Gastrocnemius medialis (tissue), 4 donors: Measurements from ENCODE around the gene SLC25A1. TPM values are rescaled to one million over a fixed set of nuclear protein-coding genes. Genes with fewer than 3 reads are reported as not detected.
A peak's percentile ranks its signal among the peaks of the same experiment; 100 is the strongest.

Experiments
- ATAC-seq, 2 donors: fragments of 150-250 bp; one replicate each; pipeline ENCODE4 v1.9.1; 2016
- DNase-seq, 2 donors: peaks; one replicate each; pipeline ENCODE4 v3.0.0-alpha.2; 2019
- H3K27ac ChIP-seq, 4 donors: fragments of 200-600 bp; sonication (generic); 1 replicate in 1 of 4; 2 replicates in 3 of 4; pipeline ENCODE4 v1.5.1; 2016 to 2018; ENCODE audit warnings: mild to moderate bottlenecking in 2 of 4, moderate library complexity in 1 of 4
- H3K27me3 ChIP-seq, 3 donors: fragments of 200-600 bp; sonication (generic) in 2 of 3; 1 replicate in 1 of 3; 2 replicates in 2 of 3; pipeline versions ENCODE4 v1.5.1 to v1.6.0; 2016 to 2019; ENCODE audit warnings: mild to moderate bottlenecking in 1 of 3, moderate library complexity in 1 of 3
- H3K36me3 ChIP-seq, 2 donors: fragments of 200-600 bp; sonication (generic) in 1 of 2; one replicate each; pipeline ENCODE4 v1.5.1; 2017 to 2018
- H3K4me1 ChIP-seq, 2 donors: fragments of 200-600 bp; sonication (generic) in 1 of 2; one replicate each; pipeline ENCODE4 v1.5.1; 2016 to 2017; ENCODE audit warnings: mild to moderate bottlenecking in 2 of 2
- H3K4me3 ChIP-seq, 4 donors: fragments of 200-600 bp; sonication (generic) in 3 of 4; 1 replicate in 1 of 4; 2 replicates in 3 of 4; pipeline ENCODE4 v1.5.1; 2016 to 2019; ENCODE audit warnings: mild to moderate bottlenecking in 2 of 4
- H3K9me3 ChIP-seq, 3 donors: fragments of 200-600 bp; sonication (generic) in 2 of 3; 1 replicate in 1 of 3; 2 replicates in 2 of 3; pipeline ENCODE4 v1.5.1; 2016 to 2019
- POLR2A ChIP-seq, 2 donors: fragments of 450-650 bp; IDR thresholded peaks; one replicate each; pipeline ENCODE4 v1.6.1; 2017; ENCODE audit warnings: antibody characterized with exemption in 2 of 2, mild to moderate bottlenecking in 2 of 2, moderate library complexity in 2 of 2
- in situ Hi-C, 4 donors: fragments of 200-750 bp; cut with MboI; loops; one replicate each; pipeline versions ENCODE4 v1.15.0 to v1.8.0; 2017; ENCODE audit warnings: low sequenced_read_pairs in 4 of 4
- intact Hi-C: fragments of 100-400 bp; cut with DNase I; formaldehyde crosslinking; loops from one replicate; pipeline ENCODE4 v1.15.1; 2023; ENCODE audit warnings: low total_unique reads
- total RNA-seq, 4 donors: library from RNA; depleted of rRNA; stranded (reverse); fragments of >200 nt; gene quantifications; one replicate each; pipeline versions ENCODE4 v1.1.0 to v1.2.3, GENCODE V29; 2016
- TF ChIP-seq, protein P1 (sequence below), 5 experiments: fragments of 450-650 bp in 3 of 5; fragments of 200-600 bp in 2 of 5; sonication (generic) in 2 of 5; IDR thresholded peaks in 4 of 5; conservative IDR thresholded peaks in 1 of 5; 1 replicate in 4 of 5; 2 replicates in 1 of 5; pipeline ENCODE4 v1.5.1; 2016 to 2019; ENCODE audit warnings: antibody characterized with exemption in 5 of 5, mild to moderate bottlenecking in 3 of 5, moderate library complexity in 3 of 5

The SLC25A1 gene
- total RNA-seq, 4 donors from 2014 or later, result 10.5 to 16.6 (median 13.5) TPM

DNA sequence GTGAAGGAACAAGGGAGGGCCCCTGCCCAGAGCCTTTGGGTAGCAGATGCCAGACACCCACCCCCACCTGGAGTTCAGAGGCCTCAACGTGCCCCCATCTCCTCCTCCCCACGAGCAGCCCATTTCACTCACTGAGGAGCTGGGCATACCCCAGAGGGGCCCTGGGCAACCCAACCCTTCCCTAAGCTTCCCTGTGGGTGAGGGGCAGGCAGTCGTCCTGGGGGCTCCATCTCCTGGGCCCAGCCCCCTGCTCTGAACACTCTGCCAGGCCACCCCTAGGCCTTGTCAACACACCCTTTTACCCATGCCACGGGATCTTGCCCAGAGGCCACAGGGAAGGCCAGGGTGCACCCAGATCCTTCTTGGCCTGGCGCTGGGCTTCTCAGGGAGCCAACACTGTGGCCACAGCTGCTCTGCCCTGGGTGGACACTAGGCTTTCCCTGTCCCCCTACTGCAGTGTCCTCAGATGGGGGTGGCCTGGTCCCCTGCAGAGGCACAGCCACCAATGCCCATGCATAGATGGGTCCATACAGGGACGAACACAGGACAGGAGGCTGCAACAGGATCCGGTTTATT lies 3.4 kb downstream of the SLC25A1 start:
- H3K36me3 ChIP-seq, result peaks cover 0 to 10% of the 10 kb centered on the region in 2 donors
- H3K27me3 ChIP-seq, result no peaks in the 10 kb centered on the region
- intact Hi-C loops, result loop anchor here (5.0 kb wide), 1 partner anchor 257 kb away; the partner anchor contains the start of genes HIRA and MRPL40
- no peak for ATAC-seq
- H3K4me3 ChIP-seq, result no peak overlapping the region
- H3K27ac ChIP-seq, result peak overlapping the region; percentile 92 to 97 (median 93)
- in situ Hi-C loops, result loop anchor here in 1 of 4 donors (25.0 kb wide), 1 partner anchor 287 kb away; no protein-coding TSS in a partner anchor
- no peak for DNase-seq
- H3K9me3 ChIP-seq, result no peaks in the 10 kb centered on the region
- TF ChIP-seq POLR2A (IDR thresholded peaks at IDR 0.05), result no peak
- TF ChIP-seq, protein P1, sequence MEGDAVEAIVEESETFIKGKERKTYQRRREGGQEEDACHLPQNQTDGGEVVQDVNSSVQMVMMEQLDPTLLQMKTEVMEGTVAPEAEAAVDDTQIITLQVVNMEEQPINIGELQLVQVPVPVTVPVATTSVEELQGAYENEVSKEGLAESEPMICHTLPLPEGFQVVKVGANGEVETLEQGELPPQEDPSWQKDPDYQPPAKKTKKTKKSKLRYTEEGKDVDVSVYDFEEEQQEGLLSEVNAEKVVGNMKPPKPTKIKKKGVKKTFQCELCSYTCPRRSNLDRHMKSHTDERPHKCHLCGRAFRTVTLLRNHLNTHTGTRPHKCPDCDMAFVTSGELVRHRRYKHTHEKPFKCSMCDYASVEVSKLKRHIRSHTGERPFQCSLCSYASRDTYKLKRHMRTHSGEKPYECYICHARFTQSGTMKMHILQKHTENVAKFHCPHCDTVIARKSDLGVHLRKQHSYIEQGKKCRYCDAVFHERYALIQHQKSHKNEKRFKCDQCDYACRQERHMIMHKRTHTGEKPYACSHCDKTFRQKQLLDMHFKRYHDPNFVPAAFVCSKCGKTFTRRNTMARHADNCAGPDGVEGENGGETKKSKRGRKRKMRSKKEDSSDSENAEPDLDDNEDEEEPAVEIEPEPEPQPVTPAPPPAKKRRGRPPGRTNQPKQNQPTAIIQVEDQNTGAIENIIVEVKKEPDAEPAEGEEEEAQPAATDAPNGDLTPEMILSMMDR (IDR thresholded peaks at IDR 0.05 in 4 of 5, conservative IDR thresholded peaks at IDR 0.05 in 1 of 5), result no peak
- H3K4me1 ChIP-seq, result peaks cover 43 to 55% of the 10 kb centered on the region in 2 donors

DNA sequence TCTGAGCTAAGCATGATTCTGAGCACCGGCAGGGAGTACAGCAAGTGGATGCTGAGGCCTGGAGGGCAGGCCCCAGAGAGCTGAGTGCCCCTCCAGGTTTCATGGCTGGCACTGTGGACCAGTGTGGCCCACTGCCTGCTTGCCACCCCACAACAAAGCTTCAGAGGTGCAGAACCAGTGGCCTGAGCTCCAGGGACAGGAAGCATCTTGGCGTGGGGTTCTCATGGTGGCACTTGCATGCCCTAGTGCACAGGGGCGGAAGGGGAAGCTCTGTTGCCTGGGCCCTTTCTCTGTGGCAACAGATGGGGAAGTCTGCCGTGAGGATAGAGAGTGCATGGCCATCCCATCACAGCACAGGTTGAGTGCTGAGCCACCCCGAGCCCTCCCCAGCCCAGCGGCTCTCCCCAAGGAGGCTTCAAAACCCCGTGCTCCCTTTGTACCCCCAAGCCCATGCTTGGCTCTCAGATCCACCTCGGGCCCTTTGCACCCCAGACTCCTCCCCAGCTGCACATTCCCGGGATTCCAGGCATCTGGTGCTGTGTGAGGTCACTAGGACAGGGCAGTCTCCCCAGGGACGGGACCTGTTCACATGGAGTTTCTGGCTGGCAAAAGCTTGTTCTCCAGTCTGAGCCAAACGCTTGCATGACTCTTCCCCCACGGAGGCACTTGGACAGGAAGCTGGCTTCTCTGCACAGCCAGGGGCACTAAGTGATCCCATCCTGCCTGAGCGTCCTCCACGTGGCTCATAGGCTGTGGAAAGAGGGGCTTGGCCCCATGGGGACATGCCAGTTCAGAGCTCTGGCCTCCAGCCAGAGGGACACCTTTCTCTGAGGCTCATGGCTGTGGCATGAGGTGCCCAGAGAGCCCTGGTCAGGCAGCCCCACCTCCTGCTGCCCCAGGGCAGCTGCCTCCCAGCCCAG lies 4.2 kb downstream of the SLC25A1 start:
- in situ Hi-C loops (loop anchor here in 1 of 4 donors (25.0 kb wide), 1 partner anchor 288 kb away; no protein-coding TSS in a partner anchor), intact Hi-C loops (loop anchor here (5.0 kb wide), 1 partner anchor 258 kb away; the partner anchor contains the start of genes HIRA and MRPL40)
- no peak for ATAC-seq
- peak in 1 of 2 donors; percentile 81 for DNase-seq
- no peak for TF ChIP-seq POLR2A (IDR thresholded peaks at IDR 0.05)
- TF ChIP-seq, protein P1 (IDR thresholded peaks at IDR 0.05 in 4 of 5, conservative IDR thresholded peaks at IDR 0.05 in 1 of 5), result no peak
- Histone ChIP-seq H3K27me3 (peaks cover 0 to 3% (median 3%) of the 10 kb centered on the region in 3 donors), H3K4me1 (peaks cover 46 to 63% of the 10 kb centered on the region in 2 donors), H3K36me3 (peaks cover 0 to 9% of the 10 kb centered on the region in 2 donors), H3K4me3 (no peak overlapping the region), H3K27ac (peak overlapping the region; percentile 92 to 97 (median 93)), H3K9me3 (no peaks in the 10 kb centered on the region)

DNA sequence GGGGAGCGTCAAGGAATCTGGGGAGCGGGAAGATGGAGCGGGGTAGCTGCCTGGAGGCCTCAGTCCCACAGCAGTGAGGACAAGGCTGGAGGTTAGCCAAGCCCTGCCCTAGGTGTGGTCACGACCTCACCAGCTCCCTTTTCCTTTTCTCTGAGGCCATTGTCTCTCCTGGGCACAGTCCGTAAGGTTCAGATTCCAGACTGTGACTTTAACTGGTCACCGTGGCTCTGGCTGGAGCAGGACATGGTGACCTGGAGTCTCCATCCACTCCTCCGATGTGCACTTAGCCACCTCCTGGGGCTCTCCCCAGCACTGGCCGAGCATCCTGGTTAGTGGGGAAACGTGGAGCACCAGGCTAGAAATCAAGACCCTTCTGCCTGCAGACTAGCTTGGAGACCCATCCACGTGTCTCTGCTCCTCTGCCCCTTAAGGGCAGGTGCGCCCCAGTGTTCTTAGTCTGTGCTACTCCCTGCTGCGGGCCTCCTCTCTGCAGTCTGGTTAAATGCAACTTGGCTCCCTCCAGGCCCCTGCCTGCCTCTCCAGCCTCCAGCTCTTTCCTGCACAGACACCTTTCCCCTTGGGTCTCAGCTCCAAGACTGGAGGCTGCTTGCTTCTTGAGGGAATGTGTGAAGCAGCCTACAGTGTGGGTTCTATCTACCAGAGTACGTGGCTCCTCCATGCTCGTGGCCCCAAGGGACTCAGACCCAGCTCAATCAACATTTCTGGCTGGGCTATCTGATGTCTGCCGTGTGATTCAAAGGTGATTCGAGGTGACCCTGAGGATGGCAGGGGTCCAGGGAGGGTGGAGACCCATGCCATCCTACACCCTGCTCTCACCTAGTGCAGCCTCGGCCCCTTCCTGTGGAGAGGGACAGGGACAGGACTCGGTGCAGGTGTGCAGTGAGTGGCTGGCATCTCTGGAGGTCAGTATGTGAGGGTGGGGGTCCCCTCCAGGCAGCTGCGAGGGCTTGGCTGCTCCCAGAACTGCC lies 5.2 kb downstream of the SLC25A1 start:
- intact Hi-C loops, result no loop called here
- H3K4me3 ChIP-seq, result peak overlapping the region in 1 of 4 donors; percentile 92
- H3K4me1 ChIP-seq, result peaks cover 47 to 63% of the 10 kb centered on the region in 2 donors

More for the DNA sequence above, 5.2 kb downstream of the SLC25A1 start:
- peaks cover 7 to 13% (median 13%) of the 10 kb centered on the region in 3 donors for H3K27me3 ChIP-seq
- DNase-seq, result no peak
- peak overlapping the region; percentile 92 to 97 (median 93) for H3K27ac ChIP-seq
- peaks cover 0 to 9% of the 10 kb centered on the region in 2 donors for H3K36me3 ChIP-seq
- H3K9me3 ChIP-seq, result no peaks in the 10 kb centered on the region
- ATAC-seq, result no peak
- TF ChIP-seq POLR2A (IDR thresholded peaks at IDR 0.05), result no peak
- TF ChIP-seq, protein P1 (IDR thresholded peaks at IDR 0.05 in 4 of 5, conservative IDR thresholded peaks at IDR 0.05 in 1 of 5), result no peak
- in situ Hi-C loops, result no loop called here
